Stomach (tissue), 4 donors: ENCODE results near the gene EEF1AKMT1.

ENCODE experiments used
- POLR2AphosphoS5 ChIP-seq, 3 donors: sonication (generic); formaldehyde crosslinking; IDR thresholded peaks; one replicate each; pipeline ENCODE4 v1.6.1; 2016; ENCODE audit warnings: antibody characterized with exemption in 3 of 3
- TF ChIP-seq, protein P1 (sequence below), 7 experiments: fragments of 450-650 bp in 4 of 7; fragments of 200-600 bp in 3 of 7; sonication (generic) in 3 of 7; IDR thresholded peaks; one replicate each; pipeline ENCODE4 v1.5.1; 2016 to 2019; ENCODE audit warnings: antibody characterized with exemption in 7 of 7, control low read depth in 2 of 7, mild to moderate bottlenecking in 1 of 7

DNA sequence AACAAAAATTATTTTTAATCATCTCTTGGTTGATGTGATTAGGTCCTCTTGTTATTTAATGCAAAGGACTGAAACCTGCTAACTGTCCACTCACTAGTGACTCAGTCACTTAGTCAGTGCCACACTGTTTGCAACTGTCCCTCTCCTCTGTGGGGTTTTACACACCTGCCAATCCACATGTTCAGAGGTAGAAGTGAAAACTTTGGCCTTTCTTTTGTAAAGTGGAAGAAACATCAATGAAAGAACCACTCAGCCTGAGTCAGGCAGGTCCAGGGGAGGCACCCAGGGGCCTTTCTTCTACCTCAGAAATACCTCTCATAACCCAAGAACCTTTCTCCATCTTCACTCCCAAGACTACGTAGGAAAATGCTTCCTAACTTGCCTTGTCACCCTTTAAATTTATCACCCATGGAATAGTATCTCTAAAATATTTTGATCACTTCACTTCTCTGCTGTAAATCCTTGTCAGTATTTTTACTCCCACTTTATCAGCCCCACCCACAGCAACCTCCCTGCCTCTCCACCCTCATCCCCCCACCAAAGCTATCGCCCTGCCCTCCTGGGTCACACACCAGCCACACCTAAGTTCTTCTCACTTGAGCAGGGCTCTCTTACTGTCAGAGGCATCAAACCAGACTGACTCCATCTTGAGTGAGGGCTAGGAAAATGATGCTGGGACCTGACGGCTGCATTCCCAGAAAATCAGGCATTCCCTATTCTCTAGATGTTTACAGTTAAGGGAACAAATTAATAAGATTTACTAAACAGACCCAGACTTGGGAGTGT lies 29.6 kb upstream of the EEF1AKMT1 start:
- TF ChIP-seq, protein P1, sequence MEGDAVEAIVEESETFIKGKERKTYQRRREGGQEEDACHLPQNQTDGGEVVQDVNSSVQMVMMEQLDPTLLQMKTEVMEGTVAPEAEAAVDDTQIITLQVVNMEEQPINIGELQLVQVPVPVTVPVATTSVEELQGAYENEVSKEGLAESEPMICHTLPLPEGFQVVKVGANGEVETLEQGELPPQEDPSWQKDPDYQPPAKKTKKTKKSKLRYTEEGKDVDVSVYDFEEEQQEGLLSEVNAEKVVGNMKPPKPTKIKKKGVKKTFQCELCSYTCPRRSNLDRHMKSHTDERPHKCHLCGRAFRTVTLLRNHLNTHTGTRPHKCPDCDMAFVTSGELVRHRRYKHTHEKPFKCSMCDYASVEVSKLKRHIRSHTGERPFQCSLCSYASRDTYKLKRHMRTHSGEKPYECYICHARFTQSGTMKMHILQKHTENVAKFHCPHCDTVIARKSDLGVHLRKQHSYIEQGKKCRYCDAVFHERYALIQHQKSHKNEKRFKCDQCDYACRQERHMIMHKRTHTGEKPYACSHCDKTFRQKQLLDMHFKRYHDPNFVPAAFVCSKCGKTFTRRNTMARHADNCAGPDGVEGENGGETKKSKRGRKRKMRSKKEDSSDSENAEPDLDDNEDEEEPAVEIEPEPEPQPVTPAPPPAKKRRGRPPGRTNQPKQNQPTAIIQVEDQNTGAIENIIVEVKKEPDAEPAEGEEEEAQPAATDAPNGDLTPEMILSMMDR (IDR thresholded peaks at IDR 0.05): no peak
- TF ChIP-seq POLR2AphosphoS5 (IDR thresholded peaks at IDR 0.05): no peak
